Large intestine (tissue), 3 donors: ENCODE measurements around the gene HES7. TPM values are rescaled to one million over a fixed set of nuclear protein-coding genes. Genes with fewer than 3 reads are reported as not detected.
"Not testable (repeated sequence)": the region's sequence is repeated elsewhere in the genome, so short reads cannot be mapped to it uniquely, and the experiment has no call there.

ENCODE experiments used
- DNase-seq, 2 donors: peaks; one replicate each; pipeline versions ENCODE4 v3.0.0 to v3.0.0-alpha.2; 2013
- H3K27ac ChIP-seq: one replicate; pipeline ENCODE4 v1.5.1; 2013; ENCODE audit warnings: low read length
- H3K27me3 ChIP-seq: 2 replicates; pipeline ENCODE4 v1.6.1; 2013; ENCODE audit warnings: low read length; ENCODE audit not compliant: control insufficient read depth, insufficient read depth
- H3K36me3 ChIP-seq: 2 replicates; pipeline ENCODE4 v1.6.1; 2013; ENCODE audit warnings: low read length; ENCODE audit not compliant: control insufficient read depth, insufficient read depth
- H3K4me1 ChIP-seq: one replicate; pipeline ENCODE4 v1.6.1; 2013; ENCODE audit warnings: low read length; ENCODE audit not compliant: control insufficient read depth, insufficient read depth
- H3K4me3 ChIP-seq: one replicate; pipeline ENCODE4 v1.5.1; 2013; ENCODE audit warnings: low read length
- H3K9me3 ChIP-seq: one replicate; pipeline ENCODE4 v1.6.1; 2013; ENCODE audit warnings: mild to moderate bottlenecking, low read depth, low read length, moderate library complexity; ENCODE audit not compliant: control insufficient read depth
- whole genome bisulfite sequencing: methylation state at CpG from one replicate; pipeline ENCODE4 v1.1.5; 2013; ENCODE audit warnings: low lambda C conversion rate; ENCODE audit not compliant: insufficient coverage; 5-methylcytosine and 5-hydroxymethylcytosine counted together
- polyA plus RNA-seq: library from polyadenylated mRNA; unstranded; fragments of 120-200 nt; gene quantifications from one replicate; pipeline ENCODE4 v1.2.1, GENCODE V29; 2013

The HES7 gene
- polyA plus RNA-seq, 1 donor: 0.16 TPM

- Histone ChIP-seq H3K9me3 (peaks cover 5% of the 10 kb centered on the region), H3K4me1 (peaks cover 19% of the 10 kb centered on the region), H3K4me3 (peak overlapping the region; percentile 60), H3K27me3 (peaks cover 43% of the 10 kb centered on the region), H3K36me3 (no peaks in the 10 kb centered on the region), H3K27ac (peak overlapping the region; percentile 83)
- no CpG with 5 or more reads among the region's 87 CpGs for WGBS
- DNase-seq: peak; percentile 83 to 91
Observed at GRCh38 chr17:8079291-8080207, 44.4 kb downstream of the HES7 start.

- Histone ChIP-seq H3K4me1 (peaks cover 32% of the 10 kb centered on the region), H3K27me3 (peaks cover 59% of the 10 kb centered on the region)
- whole genome bisulfite sequencing: no CpG with 5 or more reads among the region's 5 CpGs
- H3K27ac ChIP-seq, H3K4me3 ChIP-seq, H3K9me3 ChIP-seq, DNase-seq, H3K36me3 ChIP-seq: not testable (repeated sequence)
Observed at GRCh38 chr17:8077939-8078338, 46.0 kb downstream of the HES7 start.

- Histone ChIP-seq H3K36me3 (no peaks in the 10 kb centered on the region), H3K27ac (no peak overlapping the region), H3K4me1 (peaks cover 34% of the 10 kb centered on the region), H3K4me3 (no peak overlapping the region), H3K27me3 (peaks cover 72% of the 10 kb centered on the region), H3K9me3 (peaks cover 11% of the 10 kb centered on the region)
- no peak for DNase-seq
- no CpG with 5 or more reads among the region's 13 CpGs for WGBS
Observed at GRCh38 chr17:8076502-8077266, 47.2 kb downstream of the HES7 start.

GRCh38 chr17:8075574-8076342 lies 48.1 kb downstream of the HES7 start:
- Histone ChIP-seq H3K4me1 (peaks cover 29% of the 10 kb centered on the region), H3K36me3 (no peaks in the 10 kb centered on the region), H3K27ac (no peak overlapping the region), H3K9me3 (peaks cover 11% of the 10 kb centered on the region), H3K4me3 (no peak overlapping the region), H3K27me3 (peaks cover 78% of the 10 kb centered on the region)
- no CpG with 5 or more reads among the region's 14 CpGs for WGBS
- no peak for DNase-seq

DNA sequence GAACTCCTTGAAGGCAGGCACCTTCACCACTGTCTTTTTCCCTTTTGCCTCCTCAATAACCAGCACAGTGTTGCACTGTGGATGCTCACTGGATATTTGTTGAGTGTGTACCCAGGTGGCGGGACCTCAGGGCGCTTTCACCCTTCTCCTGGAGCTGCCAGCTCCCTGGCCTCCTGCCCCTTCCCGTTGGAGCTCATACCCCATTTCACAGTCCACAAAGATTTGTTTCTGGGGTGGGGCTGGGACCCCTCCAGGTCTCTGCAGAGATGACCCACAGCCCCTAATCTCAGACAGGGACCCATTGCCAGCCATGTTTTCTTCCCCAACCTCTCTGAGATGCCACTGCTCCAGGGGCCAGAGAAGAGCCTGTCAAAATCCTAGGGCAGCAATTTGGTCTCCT lies 48.8 kb downstream of the HES7 start:
- peaks cover 77% of the 10 kb centered on the region for H3K27me3 ChIP-seq
- H3K36me3 ChIP-seq: no peaks in the 10 kb centered on the region
- H3K4me3 ChIP-seq: no peak overlapping the region
- WGBS: no CpG with 5 or more reads among the region's 3 CpGs
- H3K4me1 ChIP-seq: peaks cover 22% of the 10 kb centered on the region
- peaks cover 11% of the 10 kb centered on the region for H3K9me3 ChIP-seq
- no peak overlapping the region for H3K27ac ChIP-seq
- DNase-seq: no peak

DNA sequence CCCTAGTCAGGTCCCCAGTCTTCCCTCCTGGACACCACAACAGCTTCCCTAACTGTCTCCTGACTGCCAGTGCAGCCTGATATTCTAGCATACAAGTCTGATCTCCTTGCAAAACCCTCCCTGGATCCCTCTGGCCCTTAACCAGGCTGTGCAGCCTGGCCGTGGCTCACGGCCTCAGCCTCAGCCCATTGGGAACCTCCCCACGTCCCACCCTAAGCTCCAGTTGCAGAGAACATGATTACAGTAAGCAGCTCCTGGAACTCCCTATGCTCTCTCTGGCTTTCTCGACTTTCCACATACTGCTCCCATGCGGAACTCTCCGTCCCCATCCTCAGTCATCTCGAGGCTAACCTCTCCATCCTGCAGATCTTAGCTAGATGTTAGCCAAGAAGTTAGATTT lies 49.4 kb downstream of the HES7 start:
- Histone ChIP-seq H3K4me3 (no peak overlapping the region), H3K27me3 (peaks cover 74% of the 10 kb centered on the region), H3K36me3 (no peaks in the 10 kb centered on the region), H3K27ac (no peak overlapping the region), H3K4me1 (peaks cover 24% of the 10 kb centered on the region), H3K9me3 (peaks cover 11% of the 10 kb centered on the region)
- no CpG with 5 or more reads among the region's 7 CpGs for WGBS
- no peak for DNase-seq

DNA sequence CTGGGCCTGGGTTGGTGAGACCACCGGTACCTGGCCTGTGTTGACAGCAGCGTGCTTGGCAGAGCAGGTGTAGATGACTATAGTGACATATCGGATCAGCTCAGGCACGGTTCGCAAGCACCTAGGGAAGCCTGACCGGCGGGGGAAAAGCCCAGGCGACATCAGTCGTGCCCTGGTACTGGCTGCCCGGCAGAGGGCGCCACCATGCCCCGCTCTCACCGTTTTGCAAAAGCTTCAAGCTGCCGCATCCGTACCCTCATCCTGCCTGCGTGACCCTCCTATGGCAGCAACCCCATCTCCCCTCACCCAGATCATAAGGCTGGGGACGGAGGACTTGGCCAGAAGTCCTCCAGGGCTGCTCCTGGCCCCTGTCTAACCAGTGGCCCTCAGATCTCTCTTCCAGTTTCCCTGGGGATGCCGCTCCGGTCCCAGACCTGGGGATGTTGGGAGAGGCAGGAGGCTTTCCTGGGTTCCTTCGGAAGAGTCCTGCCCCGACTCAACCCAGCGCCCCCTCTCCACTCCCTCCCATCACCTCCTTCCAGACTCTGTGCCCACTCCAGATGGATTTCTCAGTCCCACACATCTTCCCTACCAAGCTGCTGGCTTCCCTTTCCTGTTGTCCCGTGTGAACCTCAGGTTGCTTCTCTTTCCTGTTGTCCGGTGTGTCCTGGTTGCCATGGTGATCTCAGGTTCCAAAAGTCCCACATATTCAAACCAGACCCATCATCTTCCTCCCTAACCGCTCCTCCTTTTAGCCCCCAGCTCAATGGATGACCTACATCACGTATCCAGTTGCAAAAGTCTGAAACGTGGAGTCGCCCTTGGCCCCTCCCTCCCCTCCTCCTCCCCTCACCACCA lies 50.0 kb downstream of the HES7 start:
- peak; percentile 63 to 64 for DNase-seq
- peaks cover 6% of the 10 kb centered on the region for H3K9me3 ChIP-seq
- no peak overlapping the region for H3K27ac ChIP-seq
- H3K4me3 ChIP-seq: no peak overlapping the region
- peaks cover 27% of the 10 kb centered on the region for H3K4me1 ChIP-seq
- peaks cover 68% of the 10 kb centered on the region for H3K27me3 ChIP-seq
- WGBS: 0% methylated on average over 1 of the region's 28 CpGs
- H3K36me3 ChIP-seq: no peaks in the 10 kb centered on the region

GRCh38 chr17:8072729-8073461 lies 51.0 kb downstream of the HES7 start:
- no peaks in the 10 kb centered on the region for H3K36me3 ChIP-seq
- peaks cover 36% of the 10 kb centered on the region for H3K4me1 ChIP-seq
- peaks cover 73% of the 10 kb centered on the region for H3K27me3 ChIP-seq
- H3K9me3 ChIP-seq: peaks cover 6% of the 10 kb centered on the region
- DNase-seq: peak in 1 of 2 donors; percentile 39
- no peak overlapping the region for H3K27ac ChIP-seq
- WGBS: no CpG with 5 or more reads among the region's 40 CpGs
- H3K4me3 ChIP-seq: no peak overlapping the region

DNA sequence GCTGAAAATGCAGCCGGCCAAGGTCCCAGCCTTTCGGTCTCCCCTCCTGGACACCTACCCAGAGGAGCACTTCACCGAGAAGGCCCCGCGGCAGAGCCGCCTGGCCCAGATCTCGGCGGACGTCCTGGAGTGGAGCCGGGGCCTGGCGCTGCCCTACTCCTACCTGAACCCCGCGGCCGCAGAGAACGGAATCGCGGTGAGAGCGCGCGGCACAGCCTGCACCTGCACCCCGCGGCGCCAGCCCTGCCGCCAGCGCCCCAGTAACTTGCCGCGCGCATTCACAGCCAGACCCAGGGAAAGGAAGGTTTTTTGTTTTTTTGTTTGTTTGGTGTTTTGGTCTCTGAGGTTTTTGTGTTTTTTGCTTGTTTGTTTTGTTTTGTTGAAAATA lies 51.6 kb downstream of the HES7 start:
- Histone ChIP-seq H3K4me3 (no peak overlapping the region), H3K27me3 (peaks cover 76% of the 10 kb centered on the region), H3K4me1 (peaks cover 36% of the 10 kb centered on the region), H3K36me3 (no peaks in the 10 kb centered on the region), H3K27ac (no peak overlapping the region), H3K9me3 (peaks cover 6% of the 10 kb centered on the region)
- DNase-seq: no peak
- no CpG with 5 or more reads among the region's 28 CpGs for WGBS
